ENCODE measurements around the gene CTCF.

DNA sequence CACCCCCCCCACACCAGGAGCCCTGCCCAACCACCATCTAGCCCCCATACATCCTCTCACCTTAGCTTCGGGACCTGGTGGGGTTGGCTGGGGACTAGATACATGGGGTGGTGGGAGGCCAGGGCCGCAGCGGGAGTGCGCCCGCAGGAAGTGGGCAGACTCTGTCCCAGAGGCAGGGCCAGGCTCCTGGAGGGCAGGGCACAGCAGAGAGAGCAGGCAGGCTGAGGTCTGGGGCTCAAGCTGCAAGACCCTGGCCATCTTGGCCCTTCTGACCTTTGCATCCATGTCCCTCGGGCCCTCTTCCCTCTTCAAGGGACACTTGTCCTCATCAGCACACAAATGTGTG, 101.5 kb downstream of the CTCF start:
- TF ChIP-seq, protein P1, sequence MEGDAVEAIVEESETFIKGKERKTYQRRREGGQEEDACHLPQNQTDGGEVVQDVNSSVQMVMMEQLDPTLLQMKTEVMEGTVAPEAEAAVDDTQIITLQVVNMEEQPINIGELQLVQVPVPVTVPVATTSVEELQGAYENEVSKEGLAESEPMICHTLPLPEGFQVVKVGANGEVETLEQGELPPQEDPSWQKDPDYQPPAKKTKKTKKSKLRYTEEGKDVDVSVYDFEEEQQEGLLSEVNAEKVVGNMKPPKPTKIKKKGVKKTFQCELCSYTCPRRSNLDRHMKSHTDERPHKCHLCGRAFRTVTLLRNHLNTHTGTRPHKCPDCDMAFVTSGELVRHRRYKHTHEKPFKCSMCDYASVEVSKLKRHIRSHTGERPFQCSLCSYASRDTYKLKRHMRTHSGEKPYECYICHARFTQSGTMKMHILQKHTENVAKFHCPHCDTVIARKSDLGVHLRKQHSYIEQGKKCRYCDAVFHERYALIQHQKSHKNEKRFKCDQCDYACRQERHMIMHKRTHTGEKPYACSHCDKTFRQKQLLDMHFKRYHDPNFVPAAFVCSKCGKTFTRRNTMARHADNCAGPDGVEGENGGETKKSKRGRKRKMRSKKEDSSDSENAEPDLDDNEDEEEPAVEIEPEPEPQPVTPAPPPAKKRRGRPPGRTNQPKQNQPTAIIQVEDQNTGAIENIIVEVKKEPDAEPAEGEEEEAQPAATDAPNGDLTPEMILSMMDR (conservative IDR thresholded peaks at IDR 0.05; ENCODE audit: low read length) = 0 out of 2 replicates have a peak, but pooled peaks have one; percentile 5
- no peak for TF ChIP-seq EZH2phosphoT487 (IDR thresholded peaks at IDR 0.05; ENCODE audit: borderline replicate concordance)
